H1 (cell line): ENCODE data around the gene CCDC12. TPM values are rescaled to one million over a fixed set of nuclear protein-coding genes. Genes with fewer than 3 reads are reported as not detected.

Experiments used
- CTCF ChIA-PET: fragments of 300-600 bp; sonication (Branson Sonifier 250); formaldehyde crosslinking; loops from one replicate; lab custom pipeline; 2021; ENCODE audit not compliant: partially characterized antibody; lab: Charles Lee
- POLR2A ChIA-PET: fragments of 300-600 bp; sonication (Branson Sonifier 250); formaldehyde crosslinking; loops from one replicate; lab custom pipeline; 2021; ENCODE audit warnings: inconsistent platforms; ENCODE audit not compliant: partially characterized antibody; lab: Charles Lee
- DNase-seq, 2 experiments: peaks; one replicate each; pipeline versions ENCODE4 v3.0.0 to v3.0.0-alpha.2; 2010 to 2022; ENCODE audit warnings: low spot score in 2 of 2, low read depth in 1 of 2, mixed read lengths in 1 of 2
- FAIRE-seq: peaks from 2 replicates; lab custom pipeline; 2011; peaks lifted over from hg19 to GRCh38; lab: Jason Lieb, UNC
- H2AFZ ChIP-seq: 2 replicates; pipeline ENCODE4 v1.8.1; 2012; ENCODE audit warnings: low read length, inconsistent platforms
- H2AK5ac ChIP-seq: 2 replicates; pipeline ENCODE4 v1.6.1; 2013; ENCODE audit warnings: low read depth, low read length
- H2BK120ac ChIP-seq: replicated peaks from 2 replicates; pipeline ENCODE3; 2013; ENCODE audit warnings: low read depth, low read length, inconsistent platforms
- H2BK12ac ChIP-seq: 2 replicates; pipeline ENCODE4 v1.6.1; 2013; ENCODE audit warnings: low read depth, low read length
- H2BK15ac ChIP-seq: 2 replicates; pipeline ENCODE4 v1.6.1; 2013; ENCODE audit warnings: low read length
- H2BK20ac ChIP-seq: 2 replicates; pipeline ENCODE4 v1.6.1; 2013; ENCODE audit warnings: low read length
- H2BK5ac ChIP-seq: 2 replicates; pipeline ENCODE4 v1.6.1; 2013; ENCODE audit warnings: low read depth, low read length
- H3K14ac ChIP-seq: 2 replicates; pipeline ENCODE4 v1.6.1; 2013; ENCODE audit warnings: inconsistent platforms; ENCODE audit not compliant: insufficient read length
- H3K18ac ChIP-seq: 2 replicates; pipeline ENCODE4 v1.6.1; 2013; ENCODE audit warnings: low read length; ENCODE audit errors: extremely low read depth
- H3K23ac ChIP-seq: 2 replicates; pipeline ENCODE4 v1.6.1; 2013; ENCODE audit warnings: inconsistent platforms; ENCODE audit not compliant: insufficient read length
- H3K23me2 ChIP-seq: 2 replicates; pipeline ENCODE4 v1.6.1; 2013; ENCODE audit warnings: low read depth, low read length
- H3K27ac ChIP-seq: 2 replicates; pipeline ENCODE4 v1.6.1; 2011; ENCODE audit warnings: low read depth, low read length, inconsistent platforms
- H3K27me3 ChIP-seq, 4 experiments: replicated peaks in 1 of 4; 1 replicate in 1 of 4; 2 replicates in 3 of 4; pipeline versions ENCODE4 v1.6.1 to v1.8.1; 2011 to 2013; ENCODE audit warnings: low read length in 3 of 4, mild to moderate bottlenecking in 3 of 4, inconsistent platforms in 2 of 4, mixed read lengths in 2 of 4, moderate library complexity in 1 of 4; ENCODE audit not compliant: control insufficient read depth in 3 of 4, insufficient read depth in 3 of 4; ENCODE audit errors: extremely low read depth in 1 of 4
- H3K36me3 ChIP-seq, 4 experiments: 2 replicates each; pipeline versions ENCODE4 v1.6.1 to v1.8.1; 2011 to 2013; ENCODE audit warnings: mild to moderate bottlenecking in 4 of 4, low read length in 3 of 4, moderate library complexity in 2 of 4, control low read depth in 1 of 4, inconsistent platforms in 1 of 4; ENCODE audit not compliant: insufficient read depth in 4 of 4, control insufficient read depth in 2 of 4
- H3K4ac ChIP-seq: replicated peaks from 2 replicates; pipeline ENCODE3; 2013; ENCODE audit warnings: low read length, low read depth, mixed read lengths, inconsistent platforms; ENCODE audit not compliant: insufficient read length
- H3K4me1 ChIP-seq, 4 experiments: replicated peaks in 1 of 4; 1 replicate in 1 of 4; 2 replicates in 3 of 4; pipeline versions ENCODE4 v1.6.1 to v1.8.1; 2011 to 2013; ENCODE audit warnings: low read length in 3 of 4, inconsistent platforms in 2 of 4, mixed read lengths in 1 of 4; ENCODE audit not compliant: insufficient read depth in 4 of 4, control insufficient read depth in 3 of 4
- H3K4me2 ChIP-seq, 2 experiments: 2 replicates each; pipeline versions ENCODE4 v1.6.1 to v1.8.1; 2011 to 2013; ENCODE audit warnings: low read depth in 2 of 2, low read length in 2 of 2, control low read depth in 1 of 2, inconsistent platforms in 1 of 2, mild to moderate bottlenecking in 1 of 2; ENCODE audit not compliant: insufficient read depth in 1 of 2
- H3K4me3 ChIP-seq, 4 experiments: fragments of 200-600, 300-600 bp in 1 of 4; sonication (generic), shearing (Covaris generic), sonication (Bioruptor Twin) in 1 of 4; 2 replicates each; pipeline versions ENCODE4 v1.5.1 to v1.8.1; 2011 to 2016; ENCODE audit warnings: low read length in 4 of 4, low read depth in 3 of 4, control low read depth in 2 of 4, inconsistent platforms in 2 of 4, mild to moderate bottlenecking in 2 of 4, mixed read lengths in 1 of 4, moderate library complexity in 1 of 4; ENCODE audit not compliant: insufficient read depth in 2 of 4; ENCODE audit errors: extremely low read depth in 1 of 4
- H3K56ac ChIP-seq: replicated peaks from 2 replicates; pipeline ENCODE3; 2013; ENCODE audit warnings: low read depth, mild to moderate bottlenecking, mixed read lengths, low read length, inconsistent platforms; ENCODE audit not compliant: insufficient read length
- H3K79me1 ChIP-seq: 2 replicates; pipeline ENCODE4 v1.6.1; 2013; ENCODE audit warnings: low read depth, low read length, control low read depth
- H3K79me2 ChIP-seq, 2 experiments: 2 replicates each; pipeline versions ENCODE4 v1.6.1 to v1.8.1; 2012 to 2013; ENCODE audit warnings: low read length in 2 of 2, mild to moderate bottlenecking in 2 of 2, inconsistent platforms in 1 of 2; ENCODE audit not compliant: insufficient read depth in 2 of 2, control insufficient read depth in 1 of 2
- H3K9ac ChIP-seq, 4 experiments: replicated peaks in 1 of 4; 1 replicate in 1 of 4; 2 replicates in 3 of 4; pipeline versions ENCODE4 v1.6.1 to v1.8.1; 2011 to 2013; ENCODE audit warnings: low read depth in 3 of 4, low read length in 3 of 4, control low read depth in 2 of 4, mild to moderate bottlenecking in 2 of 4, moderate library complexity in 2 of 4, inconsistent platforms in 1 of 4; ENCODE audit errors: extremely low read depth in 1 of 4
- H3K9me3 ChIP-seq, 2 experiments: 2 replicates each; pipeline versions ENCODE4 v1.6.1 to v1.8.1; 2012 to 2013; ENCODE audit warnings: mild to moderate bottlenecking in 2 of 2, moderate library complexity in 2 of 2, control low read depth in 1 of 2, inconsistent platforms in 1 of 2, low read depth in 1 of 2, low read length in 1 of 2, mixed read lengths in 1 of 2; ENCODE audit not compliant: insufficient read depth in 2 of 2
- H4K20me1 ChIP-seq, 2 experiments: replicated peaks in 1 of 2; 2 replicates each; pipeline versions ENCODE3 to v1.8.1; 2011 to 2013; ENCODE audit warnings: inconsistent platforms in 2 of 2, low read length in 2 of 2, mild to moderate bottlenecking in 1 of 2; ENCODE audit not compliant: insufficient read depth in 2 of 2, control insufficient read depth in 1 of 2
- H4K5ac ChIP-seq: 2 replicates; pipeline ENCODE4 v1.6.1; 2013; ENCODE audit warnings: low read length, low read depth, mixed read lengths, inconsistent platforms; ENCODE audit not compliant: insufficient read length
- H4K8ac ChIP-seq: 2 replicates; pipeline ENCODE4 v1.8.0; 2013; ENCODE audit warnings: mild to moderate bottlenecking, moderate library complexity, low read length, inconsistent platforms; ENCODE audit not compliant: insufficient read depth; ENCODE audit errors: extremely low read depth
- H4K91ac ChIP-seq: replicated peaks from 2 replicates; pipeline ENCODE3; 2013; ENCODE audit warnings: low read length, mixed read lengths, inconsistent platforms; ENCODE audit not compliant: insufficient read length
- CREB1 ChIP-seq: IDR thresholded peaks from 2 replicates; pipeline ENCODE4 v1.6.1; 2012; ENCODE audit warnings: inconsistent platforms
- NRF1 ChIP-seq: IDR thresholded peaks from 2 replicates; pipeline ENCODE4 v1.6.1; 2011; ENCODE audit warnings: mild to moderate bottlenecking, low read depth, low read length, improper control_type of control experiment
- SUZ12 ChIP-seq: fragments of 200-600 bp; sonication (generic); IDR thresholded peaks from 2 replicates; pipeline ENCODE4 v1.6.1; 2012; ENCODE audit warnings: mild to moderate bottlenecking, inconsistent platforms, low read length, moderate library complexity, mixed read lengths
- TCF12 ChIP-seq: IDR thresholded peaks from 2 replicates; pipeline ENCODE4 v1.6.1; 2011; ENCODE audit warnings: low read depth, mild to moderate bottlenecking, low read length
- WGBS, 2 experiments: shearing (Covaris generic) in 1 of 2; methylation state at CpG; one replicate each; pipeline versions ENCODE4 v1.1.6 to v1.1.7; 2013 to 2015; ENCODE audit warnings: low lambda C conversion rate in 2 of 2, mixed read lengths in 2 of 2, inconsistent platforms in 1 of 2, low coverage in 1 of 2, missing lambda C conversion rate in 1 of 2; ENCODE audit not compliant: insufficient replicate concordance in 2 of 2, insufficient coverage in 1 of 2, insufficient read length in 1 of 2; ENCODE audit errors: extremely low coverage in 1 of 2, missing lambda C conversion rate in 1 of 2; 5-methylcytosine and 5-hydroxymethylcytosine counted together
- polyA plus RNA-seq, 7 experiments: library from polyadenylated mRNA; depleted of rRNA in 3 of 7; stranded (reverse) in 5 of 7; unstranded in 2 of 7; fragments of >200 nt in 5 of 7; fragments of 200-250 nt in 2 of 7; gene quantifications; 1 replicate in 5 of 7; 2 replicates in 1 of 7; 4 replicates in 1 of 7; pipeline versions ENCODE4 v1.2.1 to v1.2.3, GENCODE V29; 2011 to 2013; ENCODE audit warnings: missing spikeins in 2 of 7, mixed read lengths in 2 of 7
- total RNA-seq: library from RNA; stranded (reverse); fragmentation: NEBNext Ultra II Directional; extraction: Animal tissue kit (Norgen Biotek cat#: 25700); gene quantifications from 2 replicates; pipeline ENCODE4 v1.2.1, GENCODE V29; 2021
- TF ChIP-seq, protein P1 (sequence below): IDR thresholded peaks from 2 replicates; pipeline ENCODE4 v1.6.1; 2012; ENCODE audit warnings: low read length, inconsistent platforms

CCDC12 gene
- total and polyA plus RNA-seq, 2 of the 8 experiments (the other 6 are each of a cell fraction or from before 2014, with no cell fraction given), result 29.5 to 41.3 TPM

DNA sequence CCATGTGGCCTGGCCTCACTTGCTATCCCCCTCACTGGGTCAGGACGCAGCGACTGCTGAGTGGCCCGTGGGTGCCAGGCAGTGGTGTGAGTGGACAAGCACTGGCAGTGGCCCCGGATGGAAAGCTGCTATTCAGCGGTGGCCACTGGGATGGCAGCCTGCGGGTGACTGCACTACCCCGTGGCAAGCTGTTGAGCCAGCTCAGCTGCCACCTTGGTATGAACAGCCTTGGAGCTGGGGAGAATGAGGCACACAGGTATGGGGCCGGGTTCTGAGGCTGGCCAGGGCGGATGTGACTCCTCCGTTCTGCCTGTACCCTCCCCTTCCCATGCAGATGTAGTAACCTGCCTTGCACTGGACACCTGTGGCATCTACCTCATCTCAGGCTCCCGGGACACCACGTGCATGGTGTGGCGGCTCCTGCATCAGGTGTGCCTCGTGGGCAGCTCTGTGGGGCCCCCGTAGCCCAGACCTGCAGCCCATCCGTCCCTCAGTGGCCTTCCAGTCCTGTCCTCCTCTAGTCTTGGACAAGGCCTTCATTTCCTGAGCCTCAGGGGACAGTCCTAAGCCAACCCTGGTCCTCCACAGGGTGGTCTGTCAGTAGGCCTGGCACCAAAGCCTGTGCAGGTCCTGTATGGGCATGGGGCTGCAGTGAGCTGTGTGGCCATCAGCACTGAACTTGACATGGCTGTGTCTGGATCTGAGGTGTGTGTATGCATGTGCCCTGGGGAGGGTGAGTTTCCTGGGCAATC is 31.1 kb upstream of the CCDC12 start:
- no peak overlapping the region for H3K4ac ChIP-seq
- CTCF ChIA-PET, result interaction anchor here (1.1 to 14.2 kb wide), 5 partner anchors 9 to 363 kb away, joined by 4 to 130 read pairs (median 6); partner anchors contain the start of genes CCDC12 and NBEAL2
- H3K36me3 ChIP-seq, result peaks cover 5 to 27% (median 17%) of the 10 kb centered on the region in 4 experiments; a peak in 6 of 8 replicates
- TF ChIP-seq, protein P1, sequence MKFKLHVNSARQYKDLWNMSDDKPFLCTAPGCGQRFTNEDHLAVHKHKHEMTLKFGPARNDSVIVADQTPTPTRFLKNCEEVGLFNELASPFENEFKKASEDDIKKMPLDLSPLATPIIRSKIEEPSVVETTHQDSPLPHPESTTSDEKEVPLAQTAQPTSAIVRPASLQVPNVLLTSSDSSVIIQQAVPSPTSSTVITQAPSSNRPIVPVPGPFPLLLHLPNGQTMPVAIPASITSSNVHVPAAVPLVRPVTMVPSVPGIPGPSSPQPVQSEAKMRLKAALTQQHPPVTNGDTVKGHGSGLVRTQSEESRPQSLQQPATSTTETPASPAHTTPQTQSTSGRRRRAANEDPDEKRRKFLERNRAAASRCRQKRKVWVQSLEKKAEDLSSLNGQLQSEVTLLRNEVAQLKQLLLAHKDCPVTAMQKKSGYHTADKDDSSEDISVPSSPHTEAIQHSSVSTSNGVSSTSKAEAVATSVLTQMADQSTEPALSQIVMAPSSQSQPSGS, result no peak
- TF ChIP-seq NRF1, result no peak
- TF ChIP-seq SUZ12, result no peak
- TF ChIP-seq CREB1, result no peak
- TF ChIP-seq TCF12, result no peak
- no peak overlapping the region for H3K9ac ChIP-seq
- H3K79me1 ChIP-seq, result no peaks in the 10 kb centered on the region; the same call in 1 of the 2 replicates
- H3K4me2 ChIP-seq, result no peak overlapping the region
- H3K4me3 ChIP-seq, result no peak overlapping the region
- POLR2A ChIA-PET, result interaction anchor here (0.7 to 1.6 kb wide), 4 partner anchors 10 to 373 kb away, joined by 3 to 4 read pairs (median 4); partner anchors contain the start of genes PTPN23 and SETD2
- peaks cover 0 to 15% of the 10 kb centered on the region in 2 experiments for H4K20me1 ChIP-seq
- H3K4me1 ChIP-seq, result peaks cover 0 to 9% (median 5%) of the 10 kb centered on the region in 4 experiments; a peak in 5 of 7 replicates
- no peak overlapping the region for H2BK20ac ChIP-seq
- no peaks in the 10 kb centered on the region for H3K27me3 ChIP-seq
- peak overlapping the region; percentile 45; the same call in 1 of the 2 replicates for H4K8ac ChIP-seq
- no peaks in the 10 kb centered on the region for H3K79me2 ChIP-seq
- no peak overlapping the region for H2AK5ac ChIP-seq
- H2BK15ac ChIP-seq, result no peak overlapping the region
- H2AFZ ChIP-seq, result no peak overlapping the region
- no peak overlapping the region for H4K91ac ChIP-seq
- H3K14ac ChIP-seq, result no peak overlapping the region
- no peak overlapping the region for H4K5ac ChIP-seq
- H2BK120ac ChIP-seq, result no peak overlapping the region
- H2BK12ac ChIP-seq, result no peak overlapping the region
- no peaks in the 10 kb centered on the region for H3K9me3 ChIP-seq
- H3K23ac ChIP-seq, result no peak overlapping the region
- FAIRE-seq (no peak), DNase-seq (no peak)
- H3K23me2 ChIP-seq, result peaks cover 3% of the 10 kb centered on the region; the same call in 1 of the 2 replicates
- no peak overlapping the region for H3K18ac ChIP-seq
- WGBS, 2 experiments, result 87% methylated on average over 16 of the region's 16 CpGs; no CpG with 5 or more reads in 1 of the 2 experiments
- no peak overlapping the region for H2BK5ac ChIP-seq
- H3K27ac ChIP-seq, result no peak overlapping the region
- H3K56ac ChIP-seq, result no peak overlapping the region
